PFSK-1 (cell line): ENCODE results near the gene DNAH7.

Experiments used
- FOXP2 ChIP-seq: optimal IDR thresholded peaks from 2 replicates; pipeline ENCODE3; 2011; ENCODE audit warnings: borderline replicate concordance, control low read depth, inconsistent platforms; ENCODE audit not compliant: insufficient read depth; ENCODE audit errors: extremely low read length, extremely low read depth
- POLR2AphosphoS5 ChIP-seq: IDR thresholded peaks from 2 replicates; pipeline ENCODE4 v1.6.1; 2012; ENCODE audit warnings: low read depth, mild to moderate bottlenecking, control low read depth, low read length, moderate library complexity
- SIN3A ChIP-seq: IDR thresholded peaks from 2 replicates; pipeline ENCODE4 v1.6.1; 2012; ENCODE audit warnings: mild to moderate bottlenecking, low read length, moderate library complexity, borderline replicate concordance; ENCODE audit not compliant: insufficient read depth
- TAF1 ChIP-seq: IDR thresholded peaks from 2 replicates; pipeline ENCODE4 v1.6.1; 2012; ENCODE audit warnings: low read length, control low read depth, borderline replicate concordance; ENCODE audit not compliant: insufficient read depth
- TF ChIP-seq, protein P1 (sequence below), 2 experiments: IDR thresholded peaks; 2 replicates each; pipeline versions ENCODE4 v1.6.1 to v1.8.0; 2011 to 2012; ENCODE audit warnings: low read depth in 2 of 2, low read length in 2 of 2, control low read depth in 1 of 2, inconsistent platforms in 1 of 2, mild to moderate bottlenecking in 1 of 2, moderate library complexity in 1 of 2; ENCODE audit not compliant: insufficient read depth in 1 of 2

DNAH7 gene

GRCh38 chr2:196012314-196012713, 56.3 kb downstream of the DNAH7 start:
- TF ChIP-seq POLR2AphosphoS5 (no peak), FOXP2 (no peak), TAF1 (no peak), SIN3A (no peak)
- TF ChIP-seq, protein P1, sequence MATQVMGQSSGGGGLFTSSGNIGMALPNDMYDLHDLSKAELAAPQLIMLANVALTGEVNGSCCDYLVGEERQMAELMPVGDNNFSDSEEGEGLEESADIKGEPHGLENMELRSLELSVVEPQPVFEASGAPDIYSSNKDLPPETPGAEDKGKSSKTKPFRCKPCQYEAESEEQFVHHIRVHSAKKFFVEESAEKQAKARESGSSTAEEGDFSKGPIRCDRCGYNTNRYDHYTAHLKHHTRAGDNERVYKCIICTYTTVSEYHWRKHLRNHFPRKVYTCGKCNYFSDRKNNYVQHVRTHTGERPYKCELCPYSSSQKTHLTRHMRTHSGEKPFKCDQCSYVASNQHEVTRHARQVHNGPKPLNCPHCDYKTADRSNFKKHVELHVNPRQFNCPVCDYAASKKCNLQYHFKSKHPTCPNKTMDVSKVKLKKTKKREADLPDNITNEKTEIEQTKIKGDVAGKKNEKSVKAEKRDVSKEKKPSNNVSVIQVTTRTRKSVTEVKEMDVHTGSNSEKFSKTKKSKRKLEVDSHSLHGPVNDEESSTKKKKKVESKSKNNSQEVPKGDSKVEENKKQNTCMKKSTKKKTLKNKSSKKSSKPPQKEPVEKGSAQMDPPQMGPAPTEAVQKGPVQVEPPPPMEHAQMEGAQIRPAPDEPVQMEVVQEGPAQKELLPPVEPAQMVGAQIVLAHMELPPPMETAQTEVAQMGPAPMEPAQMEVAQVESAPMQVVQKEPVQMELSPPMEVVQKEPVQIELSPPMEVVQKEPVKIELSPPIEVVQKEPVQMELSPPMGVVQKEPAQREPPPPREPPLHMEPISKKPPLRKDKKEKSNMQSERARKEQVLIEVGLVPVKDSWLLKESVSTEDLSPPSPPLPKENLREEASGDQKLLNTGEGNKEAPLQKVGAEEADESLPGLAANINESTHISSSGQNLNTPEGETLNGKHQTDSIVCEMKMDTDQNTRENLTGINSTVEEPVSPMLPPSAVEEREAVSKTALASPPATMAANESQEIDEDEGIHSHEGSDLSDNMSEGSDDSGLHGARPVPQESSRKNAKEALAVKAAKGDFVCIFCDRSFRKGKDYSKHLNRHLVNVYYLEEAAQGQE (IDR thresholded peaks at IDR 0.05; ENCODE audit: insufficient read depth in 1 of 2, low read depth in 2 of 2, low read length in 2 of 2): no peak

GRCh38 chr2:196000551-196000950, 68.1 kb downstream of the DNAH7 start:
- TF ChIP-seq POLR2AphosphoS5 (no peak), FOXP2 (no peak), TAF1 (no peak), SIN3A (no peak)
- TF ChIP-seq, protein P1 (IDR thresholded peaks at IDR 0.05; ENCODE audit: insufficient read depth in 1 of 2, low read depth in 2 of 2, low read length in 2 of 2): no peak

- TF ChIP-seq FOXP2 (no peak), TAF1 (no peak), POLR2AphosphoS5 (no peak), SIN3A (no peak)
- TF ChIP-seq, protein P1 (IDR thresholded peaks at IDR 0.05; ENCODE audit: insufficient read depth in 1 of 2, low read depth in 2 of 2, low read length in 2 of 2): no peak
Observed at GRCh38 chr2:195998070-195998469, 70.6 kb downstream of the DNAH7 start.

DNA sequence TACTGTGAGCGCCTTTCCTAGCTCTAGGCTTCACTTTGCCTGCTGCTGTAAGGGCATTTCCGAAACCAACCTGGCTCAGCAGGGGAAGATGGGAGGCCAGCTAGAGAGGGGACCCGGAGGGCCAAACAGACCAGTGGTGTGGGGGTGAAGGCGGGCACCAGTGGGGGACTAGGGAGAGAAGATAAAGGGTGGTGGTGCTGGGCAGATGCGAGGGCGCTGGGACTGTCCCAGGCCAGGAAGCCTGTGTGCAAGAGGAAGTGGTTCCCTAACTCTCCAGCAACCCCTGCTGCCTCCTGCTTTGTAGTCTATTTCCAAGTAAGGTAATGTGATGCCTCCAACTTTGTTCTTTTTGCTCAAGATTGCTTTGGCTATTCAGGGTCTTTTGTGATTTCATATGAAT, 73.1 kb downstream of the DNAH7 start:
- TF ChIP-seq FOXP2: no peak
- no peak for TF ChIP-seq SIN3A

- TF ChIP-seq FOXP2 (no peak), TAF1 (no peak), POLR2AphosphoS5 (no peak), SIN3A (no peak)
- TF ChIP-seq, protein P1 (IDR thresholded peaks at IDR 0.05; ENCODE audit: insufficient read depth in 1 of 2, low read depth in 2 of 2, low read length in 2 of 2): no peak
Observed at GRCh38 chr2:195993623-195994022, 75.0 kb downstream of the DNAH7 start.
